ENCODE measurements around the gene XPR1. TPM values are rescaled to one million over a fixed set of nuclear protein-coding genes. Genes with fewer than 3 reads are reported as not detected.

XPR1 gene
- polyA plus RNA-seq, 1 donor (not counting 4 experiments of a cell fraction or from before 2014, with no cell fraction given) = 40.0 TPM

GRCh38 chr1:180595966-180596365 lies 35.9 kb upstream of the XPR1 start:
- no peaks in the 10 kb centered on the region for H3K36me3 ChIP-seq (ENCODE audit: control insufficient read depth in 2 of 2, extremely low read depth in 1 of 2, insufficient read depth in 2 of 2, low read length in 2 of 2)
- FAIRE-seq = no peak
- H2AFZ ChIP-seq (ENCODE audit: control insufficient read depth, low read length) = no peak overlapping the region
- TF ChIP-seq CTCF (optimal IDR thresholded peaks at IDR 0.05 in 1 of 3, IDR thresholded peaks at IDR 0.05 in 1 of 3, conservative IDR thresholded peaks at IDR 0.05 in 1 of 3; ENCODE audit: extremely low read depth in 1 of 3, insufficient read depth in 2 of 3, low read length in 3 of 3) (no peak), EZH2 (IDR thresholded peaks at IDR 0.05; ENCODE audit: low read length) (no peak)
- dilution Hi-C loops (cut with MboI; ENCODE audit: extremely low pct_ligation_motif_present, low sequenced_read_pairs) = no loop called here
- no peaks in the 10 kb centered on the region for H3K4me1 ChIP-seq (ENCODE audit: control insufficient read depth, extremely low read depth, insufficient read depth, low read length)
- H4K20me1 ChIP-seq (ENCODE audit: control insufficient read depth, extremely low read depth, insufficient read depth, low read length) = no peaks in the 10 kb centered on the region
- no peaks in the 10 kb centered on the region for H3K79me2 ChIP-seq (ENCODE audit: control insufficient read depth, insufficient read depth, low read length)
- H3K27me3 ChIP-seq (ENCODE audit: control insufficient read depth, extremely low read depth, insufficient read depth, low read length) = no peaks in the 10 kb centered on the region
- H3K4me3 ChIP-seq (ENCODE audit: control insufficient read depth in 2 of 3, extremely low read depth in 1 of 3, insufficient read depth in 2 of 3, low read depth in 1 of 3, low read length in 3 of 3) = no peak overlapping the region
- no peak overlapping the region for H3K27ac ChIP-seq (ENCODE audit: control insufficient read depth, insufficient read depth, low read length)
- DNase-seq (ENCODE audit: low read depth, low spot score) = no peak
- no peak overlapping the region for H3K4me2 ChIP-seq (ENCODE audit: control insufficient read depth, extremely low read depth, insufficient read depth, low read depth, low read length)
- H3K9me1 ChIP-seq (ENCODE audit: control insufficient read depth, extremely low read depth, insufficient read depth, low read length) = no peaks in the 10 kb centered on the region
- no peak overlapping the region for H3K9ac ChIP-seq (ENCODE audit: control insufficient read depth, extremely low read depth, insufficient read depth, low read length)
- H3K9me3 ChIP-seq (ENCODE audit: control insufficient read depth, low read depth, low read length) = no peaks in the 10 kb centered on the region

GRCh38 chr1:180597520-180597919 lies 34.3 kb upstream of the XPR1 start:
- H3K36me3 ChIP-seq (ENCODE audit: control insufficient read depth in 2 of 2, extremely low read depth in 1 of 2, insufficient read depth in 2 of 2, low read length in 2 of 2) = no peaks in the 10 kb centered on the region
- H3K4me3 ChIP-seq (ENCODE audit: control insufficient read depth in 2 of 3, extremely low read depth in 1 of 3, insufficient read depth in 2 of 3, low read depth in 1 of 3, low read length in 3 of 3) = no peak overlapping the region
- H4K20me1 ChIP-seq (ENCODE audit: control insufficient read depth, extremely low read depth, insufficient read depth, low read length) = no peaks in the 10 kb centered on the region
- H3K9me1 ChIP-seq (ENCODE audit: control insufficient read depth, extremely low read depth, insufficient read depth, low read length) = no peaks in the 10 kb centered on the region
- no peaks in the 10 kb centered on the region for H3K27me3 ChIP-seq (ENCODE audit: control insufficient read depth, extremely low read depth, insufficient read depth, low read length)
- TF ChIP-seq EZH2 (IDR thresholded peaks at IDR 0.05; ENCODE audit: low read length) (no peak), CTCF (optimal IDR thresholded peaks at IDR 0.05 in 1 of 3, IDR thresholded peaks at IDR 0.05 in 1 of 3, conservative IDR thresholded peaks at IDR 0.05 in 1 of 3; ENCODE audit: extremely low read depth in 1 of 3, insufficient read depth in 2 of 3, low read length in 3 of 3) (no peak)
- H3K4me1 ChIP-seq (ENCODE audit: control insufficient read depth, extremely low read depth, insufficient read depth, low read length) = no peaks in the 10 kb centered on the region
- DNase-seq (ENCODE audit: low read depth, low spot score) = no peak
- FAIRE-seq = no peak
- H3K27ac ChIP-seq (ENCODE audit: control insufficient read depth, insufficient read depth, low read length) = no peak overlapping the region
- H3K79me2 ChIP-seq (ENCODE audit: control insufficient read depth, insufficient read depth, low read length) = no peaks in the 10 kb centered on the region
- no peak overlapping the region for H2AFZ ChIP-seq (ENCODE audit: control insufficient read depth, low read length)
- dilution Hi-C loops (cut with MboI; ENCODE audit: extremely low pct_ligation_motif_present, low sequenced_read_pairs) = no loop called here
- no peaks in the 10 kb centered on the region for H3K9me3 ChIP-seq (ENCODE audit: control insufficient read depth, low read depth, low read length)
- no peak overlapping the region for H3K4me2 ChIP-seq (ENCODE audit: control insufficient read depth, extremely low read depth, insufficient read depth, low read depth, low read length)
- H3K9ac ChIP-seq (ENCODE audit: control insufficient read depth, extremely low read depth, insufficient read depth, low read length) = no peak overlapping the region

All from keratinocyte (primary cell).